ENCODE data around the gene CD59.
"Not testable (repeated sequence)": the region's sequence is repeated elsewhere in the genome, so short reads cannot be mapped to it uniquely, and the experiment has no call there.

The CD59 gene

GRCh38 chr11:33713151-33713855, 22.9 kb downstream of the CD59 start:
- no peak for DNase-seq

GRCh38 chr11:33712436-33712835, 23.8 kb downstream of the CD59 start:
- DNase-seq, result no peak

GRCh38 chr11:33709466-33709865, 26.8 kb downstream of the CD59 start:
- DNase-seq, result no peak

GRCh38 chr11:33708985-33709384, 27.2 kb downstream of the CD59 start:
- DNase-seq, result no peak

- DNase-seq, result not testable (repeated sequence)
Measured at GRCh38 chr11:33707831-33708230, 28.4 kb downstream of the CD59 start.

GRCh38 chr11:33706966-33707365, 29.3 kb downstream of the CD59 start:
- no peak for DNase-seq

GRCh38 chr11:33706546-33706945, 29.7 kb downstream of the CD59 start:
- DNase-seq, result no peak

- DNase-seq, result no peak
Measured at GRCh38 chr11:33704240-33705002, 31.8 kb downstream of the CD59 start.

GRCh38 chr11:33703788-33704187, 32.4 kb downstream of the CD59 start:
- DNase-seq, result no peak

- DNase-seq, result no peak
Measured at GRCh38 chr11:33703234-33703633, 33.0 kb downstream of the CD59 start.

GRCh38 chr11:33701302-33702230, 34.7 kb downstream of the CD59 start:
- DNase-seq, result peak; percentile 14

- peak; percentile 93 for DNase-seq
Measured at GRCh38 chr11:33700502-33701271, 35.5 kb downstream of the CD59 start, which contains the start of gene C11orf91. TSS of gene C11orf91 (minus strand) at chr11:33700826. CDS start at chr11:33700740, 86 bp downstream.

- DNase-seq, result no peak
Measured at GRCh38 chr11:33700063-33700501, 36.1 kb downstream of the CD59 start.

- no peak for DNase-seq
Measured at GRCh38 chr11:33699515-33700062, 36.6 kb downstream of the CD59 start.

GRCh38 chr11:33698921-33699320, 37.3 kb downstream of the CD59 start:
- DNase-seq, result no peak

- DNase-seq, result no peak
Measured at GRCh38 chr11:33697997-33698396, 38.2 kb downstream of the CD59 start.

GRCh38 chr11:33696931-33697638, 39.1 kb downstream of the CD59 start:
- peak; percentile 49 for DNase-seq

GRCh38 chr11:33696411-33696810, 39.8 kb downstream of the CD59 start:
- DNase-seq, result no peak

GRCh38 chr11:33695051-33695566, 41.1 kb downstream of the CD59 start:
- DNase-seq, result peak; percentile 55

GRCh38 chr11:33694346-33695050, 41.7 kb downstream of the CD59 start:
- no peak for DNase-seq
